NT2/D1 (cell line): ENCODE data around the gene VPS16.
A peak's percentile ranks its signal among the peaks of the same experiment; 100 is the strongest.

Source experiments
- DNase-seq: peaks from one replicate; pipeline ENCODE4 v3.0.0-alpha.2; 2011; ENCODE audit warnings: low read depth, low spot score
- H3K27me3 ChIP-seq: 2 replicates; pipeline ENCODE4 v1.6.0; 2011; ENCODE audit warnings: mild to moderate bottlenecking; ENCODE audit not compliant: insufficient read length, insufficient read depth
- H3K36me3 ChIP-seq: 2 replicates; pipeline ENCODE4 v1.6.1; 2011; ENCODE audit warnings: mild to moderate bottlenecking, low read length, mixed read lengths; ENCODE audit not compliant: insufficient read depth, insufficient read length
- H3K4me1 ChIP-seq: 2 replicates; pipeline ENCODE4 v1.5.1; 2011; ENCODE audit not compliant: insufficient read depth, insufficient read length
- H3K4me3 ChIP-seq: 2 replicates; pipeline ENCODE4 v1.5.1; 2011; ENCODE audit warnings: low read depth; ENCODE audit not compliant: insufficient read length
- H3K9ac ChIP-seq: 2 replicates; pipeline ENCODE4 v1.6.0; 2011; ENCODE audit warnings: low read depth; ENCODE audit not compliant: insufficient read length
- H3K9me3 ChIP-seq: 2 replicates; pipeline ENCODE4 v1.5.1; 2011; ENCODE audit warnings: mild to moderate bottlenecking, low read length; ENCODE audit not compliant: insufficient read depth
- SUZ12 ChIP-seq: IDR thresholded peaks from 2 replicates; pipeline ENCODE4 v1.6.1; 2011; ENCODE audit not compliant: insufficient read length, insufficient read depth; ENCODE audit errors: extremely low read depth
- YY1 ChIP-seq: IDR thresholded peaks from 2 replicates; pipeline ENCODE4 v1.6.1; 2011; ENCODE audit not compliant: insufficient read length, insufficient read depth
- ZNF274 ChIP-seq: IDR thresholded peaks from 2 replicates; pipeline ENCODE4 v1.6.1; 2011; ENCODE audit warnings: mild to moderate bottlenecking, low read depth, low read length

VPS16 gene

GRCh38 chr20:2838170-2838797, 2.3 kb upstream of the VPS16 start:
- no peak for TF ChIP-seq SUZ12
- TF ChIP-seq ZNF274: no peak
- no peak for TF ChIP-seq YY1
- no peak overlapping the region for H3K9ac ChIP-seq
- DNase-seq: no peak

GRCh38 chr20:2838847-2839671, 1.5 kb upstream of the VPS16 start:
- Histone ChIP-seq H3K4me1 (peaks cover 5% of the 10 kb centered on the region), H3K27me3 (no peaks in the 10 kb centered on the region), H3K36me3 (peaks cover 43% of the 10 kb centered on the region), H3K9me3 (no peaks in the 10 kb centered on the region), H3K4me3 (no peak overlapping the region), H3K9ac (no peak overlapping the region)
- DNase-seq: no peak
- no peak for TF ChIP-seq ZNF274
- TF ChIP-seq YY1: no peak
- TF ChIP-seq SUZ12: no peak

More at GRCh38 chr20:2838170-2838797, 2.3 kb upstream of the VPS16 start:
- H3K9me3 ChIP-seq: no peaks in the 10 kb centered on the region
- peaks cover 5% of the 10 kb centered on the region for H3K4me1 ChIP-seq
- H3K27me3 ChIP-seq: no peaks in the 10 kb centered on the region
- no peak overlapping the region for H3K4me3 ChIP-seq
- peaks cover 44% of the 10 kb centered on the region for H3K36me3 ChIP-seq

DNA sequence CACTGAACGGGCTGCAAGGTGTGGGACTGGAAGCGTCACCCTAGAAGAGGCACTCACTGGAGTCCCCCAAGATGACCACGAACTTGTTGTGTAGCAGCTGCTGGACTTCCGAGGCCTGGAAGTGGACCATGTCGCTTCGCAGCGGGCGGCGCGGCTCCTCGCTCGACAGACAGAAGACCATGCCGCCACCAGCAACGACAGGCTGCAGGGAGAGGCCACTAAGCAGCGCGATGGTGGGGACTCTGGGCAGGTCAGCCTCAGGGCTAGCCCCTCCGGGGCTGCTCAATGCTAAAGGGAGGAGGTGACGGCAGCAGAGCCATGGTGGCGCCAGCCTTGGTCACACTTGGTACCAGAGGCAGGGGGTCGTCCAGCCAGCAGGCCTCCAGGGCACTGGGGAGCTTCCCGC, 810 bp upstream of the VPS16 start:
- DNase-seq: no peak
- Histone ChIP-seq H3K27me3 (no peaks in the 10 kb centered on the region), H3K9ac (no peak overlapping the region), H3K4me3 (peak overlapping the region; percentile 67), H3K4me1 (peaks cover 5% of the 10 kb centered on the region), H3K9me3 (no peaks in the 10 kb centered on the region), H3K36me3 (peaks cover 40% of the 10 kb centered on the region)
- no peak for TF ChIP-seq SUZ12
- no peak for TF ChIP-seq YY1
- no peak for TF ChIP-seq ZNF274

DNA sequence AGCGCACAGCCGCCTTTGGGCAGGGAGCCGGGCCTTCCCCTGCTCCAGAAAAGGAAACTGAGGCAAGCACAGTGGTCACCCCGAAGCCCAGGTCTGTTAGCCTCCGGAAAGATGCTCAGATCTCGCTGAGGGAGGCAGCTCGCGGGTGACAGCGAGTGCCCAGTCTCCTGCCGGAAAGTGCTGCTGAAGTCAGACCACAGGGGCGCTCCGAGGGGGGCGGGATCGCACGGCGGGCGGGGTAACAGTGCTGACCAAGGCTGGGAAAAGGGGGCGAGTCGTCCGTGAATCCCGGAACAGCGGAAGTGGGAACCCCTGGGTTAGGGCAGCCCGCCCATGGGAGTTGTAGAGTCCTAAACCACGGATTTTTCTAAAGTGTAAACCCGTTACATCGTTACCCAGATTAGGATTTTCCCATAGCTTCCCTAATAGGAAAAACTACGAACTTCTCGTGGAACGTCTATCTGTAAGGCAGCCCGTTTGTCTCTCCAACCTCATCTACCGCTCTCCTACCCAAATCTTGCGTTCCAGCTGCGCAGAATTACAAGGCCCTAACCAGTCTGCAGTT, 504 bp downstream of the VPS16 start:
- peaks cover 34% of the 10 kb centered on the region for H3K36me3 ChIP-seq
- no peak for DNase-seq
- peaks cover 5% of the 10 kb centered on the region for H3K4me1 ChIP-seq
- H3K9ac ChIP-seq: peak overlapping the region; percentile 82
- TF ChIP-seq ZNF274 (no peak), SUZ12 (no peak), YY1 (no peak)
- H3K4me3 ChIP-seq: peak overlapping the region; percentile 67
- H3K9me3 ChIP-seq: no peaks in the 10 kb centered on the region
- no peaks in the 10 kb centered on the region for H3K27me3 ChIP-seq

DNA sequence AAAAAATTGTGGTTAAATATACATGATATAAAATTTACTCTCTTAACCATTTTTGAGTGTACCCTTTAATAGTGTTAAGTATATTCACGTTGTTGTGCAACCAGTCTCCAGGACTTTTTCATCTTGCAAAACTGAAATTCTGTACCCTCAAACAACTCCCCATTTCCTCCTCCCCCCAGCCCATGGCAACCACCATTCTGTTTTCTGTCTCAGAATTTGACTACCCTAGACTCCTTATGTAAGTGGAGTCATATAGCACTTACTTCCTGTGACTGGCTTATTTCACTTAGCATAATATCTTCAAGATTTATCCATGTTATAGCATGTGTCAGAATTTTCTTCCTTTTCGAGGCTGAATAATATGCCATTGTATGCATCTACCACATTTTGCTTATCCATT, 5.1 kb downstream of the VPS16 start:
- no peak for TF ChIP-seq SUZ12
- no peak for TF ChIP-seq YY1
- TF ChIP-seq ZNF274: no peak

GRCh38 chr20:2846698-2847097, 6.2 kb downstream of the VPS16 start:
- no peak for TF ChIP-seq SUZ12
- no peak for TF ChIP-seq ZNF274
- TF ChIP-seq YY1: no peak
- no peak for DNase-seq
- H3K27me3 ChIP-seq: no peaks in the 10 kb centered on the region
- H3K4me1 ChIP-seq: no peaks in the 10 kb centered on the region
- no peak overlapping the region for H3K9ac ChIP-seq
- no peaks in the 10 kb centered on the region for H3K9me3 ChIP-seq
- no peak overlapping the region for H3K4me3 ChIP-seq
- H3K36me3 ChIP-seq: peaks cover 3% of the 10 kb centered on the region

More for the DNA sequence above, 5.1 kb downstream of the VPS16 start:
- H3K36me3 ChIP-seq: peaks cover 3% of the 10 kb centered on the region
- DNase-seq: no peak
- no peaks in the 10 kb centered on the region for H3K27me3 ChIP-seq
- no peaks in the 10 kb centered on the region for H3K9me3 ChIP-seq
- no peak overlapping the region for H3K4me3 ChIP-seq
- no peaks in the 10 kb centered on the region for H3K4me1 ChIP-seq
- H3K9ac ChIP-seq: no peak overlapping the region

- H3K9ac ChIP-seq: no peak overlapping the region
- TF ChIP-seq SUZ12: no peak
- peaks cover 3% of the 10 kb centered on the region for H3K36me3 ChIP-seq
- DNase-seq: no peak
- no peak overlapping the region for H3K4me3 ChIP-seq
- H3K27me3 ChIP-seq: no peaks in the 10 kb centered on the region
- no peaks in the 10 kb centered on the region for H3K9me3 ChIP-seq
- H3K4me1 ChIP-seq: peaks cover 3% of the 10 kb centered on the region
Measured at GRCh38 chr20:2847802-2848201, 7.3 kb downstream of the VPS16 start.
